ENCODE measurements around the gene VTI1A.

VTI1A gene

GRCh38 chr10:112784022-112784461, 337.0 kb downstream of the VTI1A start:
- TF ChIP-seq, protein P1, sequence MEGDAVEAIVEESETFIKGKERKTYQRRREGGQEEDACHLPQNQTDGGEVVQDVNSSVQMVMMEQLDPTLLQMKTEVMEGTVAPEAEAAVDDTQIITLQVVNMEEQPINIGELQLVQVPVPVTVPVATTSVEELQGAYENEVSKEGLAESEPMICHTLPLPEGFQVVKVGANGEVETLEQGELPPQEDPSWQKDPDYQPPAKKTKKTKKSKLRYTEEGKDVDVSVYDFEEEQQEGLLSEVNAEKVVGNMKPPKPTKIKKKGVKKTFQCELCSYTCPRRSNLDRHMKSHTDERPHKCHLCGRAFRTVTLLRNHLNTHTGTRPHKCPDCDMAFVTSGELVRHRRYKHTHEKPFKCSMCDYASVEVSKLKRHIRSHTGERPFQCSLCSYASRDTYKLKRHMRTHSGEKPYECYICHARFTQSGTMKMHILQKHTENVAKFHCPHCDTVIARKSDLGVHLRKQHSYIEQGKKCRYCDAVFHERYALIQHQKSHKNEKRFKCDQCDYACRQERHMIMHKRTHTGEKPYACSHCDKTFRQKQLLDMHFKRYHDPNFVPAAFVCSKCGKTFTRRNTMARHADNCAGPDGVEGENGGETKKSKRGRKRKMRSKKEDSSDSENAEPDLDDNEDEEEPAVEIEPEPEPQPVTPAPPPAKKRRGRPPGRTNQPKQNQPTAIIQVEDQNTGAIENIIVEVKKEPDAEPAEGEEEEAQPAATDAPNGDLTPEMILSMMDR (IDR thresholded peaks at IDR 0.05), result no peak

- TF ChIP-seq, protein P1 (IDR thresholded peaks at IDR 0.05), result no peak
Measured at GRCh38 chr10:112785089-112785488, 338.1 kb downstream of the VTI1A start.

GRCh38 chr10:112789248-112789647, 342.2 kb downstream of the VTI1A start:
- TF ChIP-seq, protein P1 (IDR thresholded peaks at IDR 0.05), result no peak

DNA sequence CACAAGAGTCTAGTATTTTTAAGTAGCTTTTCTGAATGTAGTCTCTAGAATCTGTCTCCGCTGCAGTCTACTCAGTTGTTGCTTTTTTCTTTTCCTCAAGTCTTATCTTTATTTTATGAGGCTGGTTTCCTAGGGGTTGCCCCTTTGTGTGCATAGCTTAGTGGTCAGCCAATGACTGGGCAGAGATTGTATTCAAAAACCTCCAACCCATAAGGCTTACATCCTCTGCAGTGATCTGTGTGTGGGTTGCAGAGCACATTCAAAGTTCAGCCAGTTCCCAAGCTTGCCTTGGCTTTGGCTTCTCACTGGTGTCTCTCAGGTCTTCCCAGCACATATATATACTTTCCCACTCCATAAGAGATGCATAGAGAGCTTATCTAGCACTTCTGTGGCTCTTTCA, 343.0 kb downstream of the VTI1A start:
- TF ChIP-seq, protein P1 (IDR thresholded peaks at IDR 0.05), result no peak

DNA sequence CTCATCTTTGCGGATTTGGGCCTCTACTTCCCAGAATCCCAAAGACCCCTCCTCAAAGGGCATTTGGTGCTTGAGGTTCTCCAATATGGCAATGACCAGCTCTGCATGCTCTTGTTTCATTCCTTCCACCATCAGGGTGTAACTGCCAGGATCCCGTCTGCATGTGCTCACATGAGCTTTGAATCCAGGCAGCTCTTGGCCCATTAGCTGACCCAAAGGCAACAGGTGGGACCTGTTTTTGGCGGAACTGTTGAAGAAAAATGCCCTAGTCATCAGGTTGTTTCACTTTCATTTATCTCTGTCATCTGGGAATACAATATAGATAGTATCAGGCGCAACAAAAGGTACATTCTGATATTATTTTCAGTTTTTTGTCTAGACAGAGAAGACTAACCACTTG, 343.9 kb downstream of the VTI1A start:
- TF ChIP-seq, protein P1 (IDR thresholded peaks at IDR 0.05), result no peak

- TF ChIP-seq, protein P1 (IDR thresholded peaks at IDR 0.05), result no peak
Measured at GRCh38 chr10:112791447-112791846, 344.4 kb downstream of the VTI1A start.

DNA sequence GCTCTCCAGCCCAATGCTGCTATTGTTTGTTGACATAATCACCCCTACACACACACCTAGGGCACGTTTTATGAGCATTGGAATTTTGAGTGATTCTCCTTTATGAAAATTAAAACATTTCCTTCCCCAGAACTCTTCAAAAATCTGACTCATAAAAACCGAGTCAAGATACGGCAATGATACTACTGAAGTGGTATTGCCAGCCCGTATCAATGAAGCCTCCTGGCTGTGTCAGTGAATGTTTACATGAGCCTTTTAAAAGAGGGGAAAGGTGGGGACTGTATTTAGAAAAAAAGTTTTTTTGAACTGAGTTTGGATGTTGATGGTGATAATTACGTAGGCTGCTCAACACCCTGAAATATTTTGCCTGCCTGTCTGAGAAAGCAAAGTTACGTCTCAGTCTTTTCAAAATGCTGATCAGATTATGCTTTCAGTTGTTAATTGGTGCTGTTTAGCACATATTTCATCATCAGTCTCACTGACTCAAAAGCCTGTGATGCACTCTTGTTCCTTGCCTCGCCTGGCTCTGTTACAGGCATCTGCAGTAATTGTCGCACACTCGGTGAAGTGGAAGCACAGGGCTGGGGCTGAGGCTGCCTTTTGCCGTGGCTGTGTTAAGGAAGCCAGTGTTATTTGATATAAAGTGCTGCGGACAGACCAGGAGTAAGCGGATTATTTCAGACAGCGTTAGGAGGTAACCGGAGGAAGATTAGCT, 345.6 kb downstream of the VTI1A start:
- TF ChIP-seq, protein P1 (IDR thresholded peaks at IDR 0.05), result no peak
